ENCODE data around the gene NOP58.
"Not testable (repeated sequence)": the region's sequence is repeated elsewhere in the genome, so short reads cannot be mapped to it uniquely, and the experiment has no call there.

NOP58 gene

GRCh38 chr2:202306034-202306433 lies 40.5 kb downstream of the NOP58 start:
- TF ChIP-seq, protein P1, sequence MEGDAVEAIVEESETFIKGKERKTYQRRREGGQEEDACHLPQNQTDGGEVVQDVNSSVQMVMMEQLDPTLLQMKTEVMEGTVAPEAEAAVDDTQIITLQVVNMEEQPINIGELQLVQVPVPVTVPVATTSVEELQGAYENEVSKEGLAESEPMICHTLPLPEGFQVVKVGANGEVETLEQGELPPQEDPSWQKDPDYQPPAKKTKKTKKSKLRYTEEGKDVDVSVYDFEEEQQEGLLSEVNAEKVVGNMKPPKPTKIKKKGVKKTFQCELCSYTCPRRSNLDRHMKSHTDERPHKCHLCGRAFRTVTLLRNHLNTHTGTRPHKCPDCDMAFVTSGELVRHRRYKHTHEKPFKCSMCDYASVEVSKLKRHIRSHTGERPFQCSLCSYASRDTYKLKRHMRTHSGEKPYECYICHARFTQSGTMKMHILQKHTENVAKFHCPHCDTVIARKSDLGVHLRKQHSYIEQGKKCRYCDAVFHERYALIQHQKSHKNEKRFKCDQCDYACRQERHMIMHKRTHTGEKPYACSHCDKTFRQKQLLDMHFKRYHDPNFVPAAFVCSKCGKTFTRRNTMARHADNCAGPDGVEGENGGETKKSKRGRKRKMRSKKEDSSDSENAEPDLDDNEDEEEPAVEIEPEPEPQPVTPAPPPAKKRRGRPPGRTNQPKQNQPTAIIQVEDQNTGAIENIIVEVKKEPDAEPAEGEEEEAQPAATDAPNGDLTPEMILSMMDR (IDR thresholded peaks at IDR 0.05; ENCODE audit: low read depth, low read length, missing control alignments) = no peak
- DNase-seq (ENCODE audit: extremely low read depth, low read depth) = no peak
- no peak overlapping the region for H3K4me3 ChIP-seq (replicated peaks; ENCODE audit: low read depth, low read length)

- DNase-seq (ENCODE audit: extremely low read depth, low read depth) = no peak
- TF ChIP-seq, protein P1 (IDR thresholded peaks at IDR 0.05; ENCODE audit: low read depth, low read length, missing control alignments) = no peak
- H3K4me3 ChIP-seq (replicated peaks; ENCODE audit: low read depth, low read length) = no peak overlapping the region
Measured at GRCh38 chr2:202307690-202308089, 42.1 kb downstream of the NOP58 start.

GRCh38 chr2:202311823-202312388 lies 46.3 kb downstream of the NOP58 start:
- no peak for DNase-seq (ENCODE audit: extremely low read depth, low read depth)
- TF ChIP-seq, protein P1 (IDR thresholded peaks at IDR 0.05; ENCODE audit: low read depth, low read length, missing control alignments) = no peak
- no peak overlapping the region for H3K4me3 ChIP-seq (replicated peaks; ENCODE audit: low read depth, low read length)

DNA sequence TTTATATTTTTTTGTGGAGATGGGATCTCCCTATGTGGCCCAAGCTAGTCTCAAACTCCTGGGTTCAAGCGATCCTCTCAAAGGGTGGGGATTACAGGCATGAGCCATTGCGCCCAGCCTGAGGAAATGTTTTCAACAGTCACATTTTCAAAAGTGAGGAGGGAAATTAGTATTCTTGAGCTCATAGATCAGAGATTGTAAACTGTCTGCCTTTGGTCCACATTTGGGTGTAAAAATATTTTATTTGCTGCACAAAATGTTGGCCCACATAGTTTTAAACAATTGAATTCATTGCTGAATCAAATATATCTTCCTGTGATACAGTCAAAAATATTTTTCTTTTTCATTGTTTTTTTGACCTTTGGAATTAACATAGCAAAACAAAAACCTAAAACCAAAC lies 48.6 kb downstream of the NOP58 start:
- TF ChIP-seq, protein P1 (IDR thresholded peaks at IDR 0.05; ENCODE audit: low read depth, low read length, missing control alignments) = no peak
- no peak overlapping the region for H3K4me3 ChIP-seq (replicated peaks; ENCODE audit: low read depth, low read length)
- DNase-seq (ENCODE audit: extremely low read depth, low read depth) = no peak

DNA sequence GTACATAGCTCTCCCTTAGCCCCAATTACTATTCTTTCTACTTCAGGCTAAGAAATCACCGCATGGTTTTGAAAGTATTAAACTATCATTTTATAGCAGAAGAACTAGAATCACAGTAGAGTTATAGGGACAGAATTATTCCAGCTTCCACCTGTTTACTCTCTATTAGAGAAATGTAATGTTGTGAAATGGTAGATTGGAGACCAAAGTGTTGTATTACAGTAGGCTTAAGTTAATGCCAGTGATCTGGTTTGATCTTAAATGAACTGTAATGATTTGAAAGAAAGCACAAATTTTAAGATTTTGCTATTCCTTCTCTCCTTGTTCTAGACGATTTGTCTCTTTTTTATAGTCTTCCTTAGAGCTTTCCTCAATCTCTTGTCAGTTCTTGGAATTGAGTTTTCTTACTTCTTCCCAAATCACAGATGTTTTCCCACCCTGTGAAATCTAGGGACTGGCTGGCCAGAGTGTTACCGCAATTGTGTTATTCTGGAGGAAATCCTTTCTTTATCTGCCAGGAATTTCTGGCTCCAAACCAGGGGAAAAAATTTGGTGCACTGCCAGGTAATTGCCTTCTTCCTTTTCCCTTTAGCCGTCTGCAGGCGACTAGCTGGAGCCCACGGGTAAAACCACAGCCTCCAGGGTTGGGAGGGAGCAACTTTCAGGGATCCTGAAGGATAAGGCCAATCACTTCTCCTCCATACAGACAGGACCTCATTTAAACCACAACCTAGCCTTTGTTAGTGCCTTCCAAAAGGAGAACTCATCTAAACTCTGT lies 51.7 kb downstream of the NOP58 start:
- peak; percentile 84 for DNase-seq (ENCODE audit: extremely low read depth, low read depth)
- H3K4me3 ChIP-seq (replicated peaks; ENCODE audit: low read depth, low read length) = no peak overlapping the region
- TF ChIP-seq, protein P1 (IDR thresholded peaks at IDR 0.05; ENCODE audit: low read depth, low read length, missing control alignments) = no peak

GRCh38 chr2:202320362-202320761 lies 54.8 kb downstream of the NOP58 start:
- DNase-seq (ENCODE audit: extremely low read depth, low read depth); H3K4me3 ChIP-seq (replicated peaks; ENCODE audit: low read depth, low read length): not testable (repeated sequence)

- TF ChIP-seq, protein P1 (IDR thresholded peaks at IDR 0.05; ENCODE audit: low read depth, low read length, missing control alignments) = no peak
- no peak overlapping the region for H3K4me3 ChIP-seq (replicated peaks; ENCODE audit: low read depth, low read length)
- no peak for DNase-seq (ENCODE audit: extremely low read depth, low read depth)
Measured at GRCh38 chr2:202322435-202322834, 56.9 kb downstream of the NOP58 start.

All from HFF-Myc (cell line).